GM12892 (cell line): ENCODE results near the gene HS3ST3B1.

Experiments
- POLR2A ChIP-seq: IDR thresholded peaks from 2 replicates; pipeline ENCODE4 v1.6.1; 2011; ENCODE audit warnings: low read depth, low read length, control low read depth
- POLR2AphosphoS5 ChIP-seq: IDR thresholded peaks from 2 replicates; pipeline ENCODE4 v1.6.1; 2011; ENCODE audit warnings: low read depth, low read length, control low read depth
- TAF1 ChIP-seq: IDR thresholded peaks from 2 replicates; pipeline ENCODE4 v1.6.1; 2011; ENCODE audit warnings: low read depth, mild to moderate bottlenecking, control low read depth, low read length, borderline replicate concordance

DNA sequence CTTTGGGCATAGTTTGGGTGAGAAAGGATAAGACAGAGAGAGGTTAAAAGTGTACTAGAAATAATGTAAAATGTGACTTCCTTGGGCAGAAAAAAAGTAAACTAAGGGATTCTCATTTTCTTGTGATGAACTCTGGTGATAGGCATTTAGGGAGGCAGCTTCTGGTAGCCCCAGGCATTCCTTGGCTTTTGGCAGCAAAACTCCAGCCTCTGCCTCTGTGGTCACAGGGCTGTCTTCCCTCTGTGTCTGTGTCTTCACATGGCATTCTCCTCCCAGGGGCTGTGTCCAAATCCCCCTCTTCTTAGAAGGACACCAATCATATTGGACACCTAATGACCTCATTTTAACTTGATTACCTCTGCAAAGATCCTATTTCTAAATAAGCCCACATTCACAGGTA is 54.7 kb downstream of the HS3ST3B1 start:
- TF ChIP-seq TAF1 (no peak), POLR2A (no peak), POLR2AphosphoS5 (no peak)
